Mesothelial cell of epicardium (in vitro differentiated cells): ENCODE measurements around the gene ALX4. TPM values are rescaled to one million over a fixed set of nuclear protein-coding genes. Genes with fewer than 3 reads are reported as not detected.

Source experiments
- DNase-seq, 2 experiments: peaks; one replicate each; pipeline ENCODE4 v3.0.0; 2021; ENCODE audit warnings: low spot score in 2 of 2; ENCODE audit not compliant: unreplicated experiment in 2 of 2
- H3K27ac Mint-ChIP-seq: 2 replicates; pipeline ENCODE4 v1.8.0; 2021; ENCODE audit warnings: mixed read lengths
- H3K27me3 Mint-ChIP-seq: 2 replicates; pipeline ENCODE4 v1.8.0; 2021; ENCODE audit warnings: low read depth, mixed read lengths
- H3K36me3 Mint-ChIP-seq: 2 replicates; pipeline ENCODE4 v1.8.0; 2021; ENCODE audit warnings: mixed read lengths
- H3K4me1 Mint-ChIP-seq: 2 replicates; pipeline ENCODE4 v1.8.0; 2021; ENCODE audit warnings: mixed read lengths
- H3K4me3 Mint-ChIP-seq: 2 replicates; pipeline ENCODE4 v1.8.0; 2021; ENCODE audit warnings: mild to moderate bottlenecking, moderate library complexity, mixed read lengths
- H3K9me3 Mint-ChIP-seq: 2 replicates; pipeline ENCODE4 v1.8.0; 2021; ENCODE audit warnings: mixed read lengths
- CTCF ChIP-seq: fragments of 200-600 bp; sonication (generic); IDR thresholded peaks from one replicate; pipeline ENCODE4 v1.5.0; 2021; ENCODE audit warnings: antibody characterized with exemption; ENCODE audit not compliant: unreplicated experiment
- total RNA-seq: library from RNA; stranded (reverse); gene quantifications from 3 replicates; pipeline ENCODE4 v1.2.1, GENCODE V29; 2021

ALX4 gene
- total RNA-seq, 1 donor from 2014 or later = 5.5 TPM

DNA sequence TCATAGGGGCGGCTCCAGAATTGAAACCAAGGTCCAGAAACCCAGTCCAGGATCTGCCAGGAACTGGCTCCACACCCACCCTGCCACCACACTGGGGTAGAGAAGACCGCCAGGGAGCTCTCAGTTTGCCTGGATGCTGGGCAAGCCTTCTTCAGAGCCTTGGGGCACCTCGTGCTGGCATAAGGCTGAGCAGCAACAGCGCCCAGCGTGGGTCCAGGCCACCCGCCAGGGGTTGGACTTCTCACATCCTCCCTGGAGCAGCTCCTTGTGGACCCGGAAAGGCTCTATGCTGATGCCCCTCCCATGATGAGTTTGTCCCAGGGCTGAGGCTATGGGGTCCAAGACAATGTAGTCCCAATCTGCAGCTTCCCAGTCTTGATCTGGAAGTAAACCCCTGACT, 29.7 kb downstream of the ALX4 start:
- H3K4me3 Mint-ChIP-seq = no peak overlapping the region
- H3K9me3 Mint-ChIP-seq = no peaks in the 10 kb centered on the region
- no peak for TF ChIP-seq CTCF
- H3K27ac Mint-ChIP-seq = no peak overlapping the region
- no peak for DNase-seq
- H3K27me3 Mint-ChIP-seq = peaks cover 3% of the 10 kb centered on the region
- peaks cover 2% of the 10 kb centered on the region for H3K4me1 Mint-ChIP-seq
- H3K36me3 Mint-ChIP-seq = no peaks in the 10 kb centered on the region

- H3K9me3 Mint-ChIP-seq = no peaks in the 10 kb centered on the region
- H3K36me3 Mint-ChIP-seq = no peaks in the 10 kb centered on the region
- no peak for TF ChIP-seq CTCF
- no peak overlapping the region for H3K4me3 Mint-ChIP-seq
- peaks cover 3% of the 10 kb centered on the region for H3K27me3 Mint-ChIP-seq
- no peaks in the 10 kb centered on the region for H3K4me1 Mint-ChIP-seq
- no peak for DNase-seq
- H3K27ac Mint-ChIP-seq = no peak overlapping the region
Measured at GRCh38 chr11:44279483-44279882, 30.5 kb downstream of the ALX4 start.

GRCh38 chr11:44277196-44278090, 32.5 kb downstream of the ALX4 start:
- no peak for TF ChIP-seq CTCF
- Mint-ChIP-seq H3K36me3 (no peaks in the 10 kb centered on the region), H3K4me3 (no peak overlapping the region), H3K9me3 (no peaks in the 10 kb centered on the region), H3K27ac (no peak overlapping the region), H3K4me1 (no peaks in the 10 kb centered on the region), H3K27me3 (peaks cover 3% of the 10 kb centered on the region)
- no peak for DNase-seq

DNA sequence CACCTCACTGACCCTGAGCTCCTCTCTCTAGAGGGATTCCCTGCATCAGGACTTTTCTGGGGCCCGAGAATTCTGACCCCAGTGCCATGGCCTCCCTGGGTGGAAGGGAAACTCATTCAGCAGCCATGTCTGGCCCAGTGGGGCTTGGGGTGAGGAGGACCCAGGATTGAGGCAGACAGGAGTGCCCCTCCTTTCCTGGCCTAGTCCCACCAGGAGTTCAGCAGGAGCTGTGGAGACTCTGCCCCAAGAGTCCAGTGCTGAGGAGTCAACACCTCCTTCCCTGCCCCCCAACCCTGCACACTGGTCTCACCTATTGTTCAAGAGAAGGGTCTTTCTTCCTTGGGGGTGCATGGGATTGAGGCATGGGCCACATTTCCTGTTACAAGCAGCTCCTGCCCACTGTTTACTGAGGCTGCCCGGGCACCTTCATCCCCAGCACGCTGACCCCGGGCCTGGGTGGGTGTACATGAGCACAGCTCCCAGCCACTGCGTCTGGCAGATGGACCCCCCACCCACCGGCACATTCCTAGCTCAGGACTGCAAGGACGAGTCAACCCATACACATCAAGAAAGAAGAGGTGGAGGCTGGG, 33.9 kb downstream of the ALX4 start:
- peaks cover 2% of the 10 kb centered on the region for H3K4me1 Mint-ChIP-seq
- no peak for DNase-seq
- H3K9me3 Mint-ChIP-seq = no peaks in the 10 kb centered on the region
- no peak overlapping the region for H3K4me3 Mint-ChIP-seq
- no peak overlapping the region for H3K27ac Mint-ChIP-seq
- H3K36me3 Mint-ChIP-seq = no peaks in the 10 kb centered on the region
- TF ChIP-seq CTCF = no peak
- H3K27me3 Mint-ChIP-seq = peaks cover 3% of the 10 kb centered on the region

- no peak for DNase-seq
- Mint-ChIP-seq H3K4me3 (no peak overlapping the region), H3K27ac (no peak overlapping the region), H3K27me3 (peaks cover 3% of the 10 kb centered on the region), H3K4me1 (peaks cover 10% of the 10 kb centered on the region), H3K9me3 (no peaks in the 10 kb centered on the region), H3K36me3 (no peaks in the 10 kb centered on the region)
- TF ChIP-seq CTCF = no peak
Measured at GRCh38 chr11:44275241-44275640, 34.7 kb downstream of the ALX4 start.
